ENCODE results near the gene DALRD3. TPM values are rescaled to one million over a fixed set of nuclear protein-coding genes. Genes with fewer than 3 reads are reported as not detected.

Gene DALRD3
- total RNA-seq, 1 donor from 2014 or later, result 28.2 TPM

GRCh38 chr3:49021213-49021812, 2.9 kb upstream of the DALRD3 start:
- DNase-seq (ENCODE audit: low read depth, low spot score), result peak; percentile 98
- peaks cover 36% of the 10 kb centered on the region for H3K4me1 Mint-ChIP-seq
- peaks cover 6% of the 10 kb centered on the region for H3K27me3 Mint-ChIP-seq (ENCODE audit: low read depth)
- TF ChIP-seq CTCF (conservative IDR thresholded peaks at IDR 0.05), result no peak
- peak overlapping the region; percentile 98 for H3K27ac Mint-ChIP-seq (ENCODE audit: unreplicated experiment)
- H3K4me3 Mint-ChIP-seq, result peak overlapping the region; percentile 98
- peaks cover 16% of the 10 kb centered on the region for H3K36me3 Mint-ChIP-seq (ENCODE audit: low read depth)
- no peaks in the 10 kb centered on the region for H3K9me3 Mint-ChIP-seq

GRCh38 chr3:49020330-49021212, 2.2 kb upstream of the DALRD3 start:
- Mint-ChIP-seq H3K27me3 (ENCODE audit: low read depth) (peaks cover 6% of the 10 kb centered on the region), H3K4me3 (peak overlapping the region; percentile 98), H3K36me3 (ENCODE audit: low read depth) (peaks cover 13% of the 10 kb centered on the region), H3K9me3 (no peaks in the 10 kb centered on the region), H3K4me1 (peaks cover 36% of the 10 kb centered on the region), H3K27ac (ENCODE audit: unreplicated experiment) (peak overlapping the region; percentile 35)
- TF ChIP-seq CTCF (conservative IDR thresholded peaks at IDR 0.05), result no peak
- DNase-seq (ENCODE audit: low read depth, low spot score), result no peak

- Mint-ChIP-seq H3K9me3 (no peaks in the 10 kb centered on the region), H3K4me1 (peaks cover 36% of the 10 kb centered on the region), H3K4me3 (peak overlapping the region; percentile 98), H3K27ac (ENCODE audit: unreplicated experiment) (no peak overlapping the region), H3K36me3 (ENCODE audit: low read depth) (peaks cover 13% of the 10 kb centered on the region), H3K27me3 (ENCODE audit: low read depth) (peaks cover 6% of the 10 kb centered on the region)
- DNase-seq (ENCODE audit: low read depth, low spot score), result no peak
- TF ChIP-seq CTCF (conservative IDR thresholded peaks at IDR 0.05), result no peak
Observed at GRCh38 chr3:49019941-49020329, 1.6 kb upstream of the DALRD3 start.

- Mint-ChIP-seq H3K4me1 (peaks cover 36% of the 10 kb centered on the region), H3K36me3 (ENCODE audit: low read depth) (peaks cover 11% of the 10 kb centered on the region), H3K9me3 (no peaks in the 10 kb centered on the region), H3K4me3 (peak overlapping the region; percentile 98), H3K27ac (ENCODE audit: unreplicated experiment) (no peak overlapping the region), H3K27me3 (ENCODE audit: low read depth) (peaks cover 6% of the 10 kb centered on the region)
- no peak for DNase-seq (ENCODE audit: low read depth, low spot score)
- no peak for TF ChIP-seq CTCF (conservative IDR thresholded peaks at IDR 0.05)
Observed at GRCh38 chr3:49018707-49019006, 277 bp upstream of the DALRD3 start.

- no peak for DNase-seq (ENCODE audit: low read depth, low spot score)
Observed at GRCh38 chr3:49017229-49017970, 980 bp downstream of the DALRD3 start.

More at GRCh38 chr3:49017229-49017970, 980 bp downstream of the DALRD3 start:
- Mint-ChIP-seq H3K9me3 (no peaks in the 10 kb centered on the region), H3K36me3 (ENCODE audit: low read depth) (peaks cover 11% of the 10 kb centered on the region), H3K27me3 (ENCODE audit: low read depth) (peaks cover 6% of the 10 kb centered on the region), H3K4me1 (peaks cover 26% of the 10 kb centered on the region), H3K27ac (ENCODE audit: unreplicated experiment) (no peak overlapping the region), H3K4me3 (peak overlapping the region; percentile 90)
- no peak for TF ChIP-seq CTCF (conservative IDR thresholded peaks at IDR 0.05)
